Heart left ventricle (tissue), 16 donors: ENCODE measurements around the gene APMAP. TPM values are rescaled to one million over a fixed set of nuclear protein-coding genes. Genes with fewer than 3 reads are reported as not detected.
A peak's percentile ranks its signal among the peaks of the same experiment; 100 is the strongest.

Experiments
- ATAC-seq, 4 donors: fragments of 200-7000 bp; cut with Tn5 transposase; one replicate each; pipeline ENCODE4 v1.9.1; 2020 to 2022; ENCODE audit warnings: moderate library complexity in 4 of 4, mild to moderate bottlenecking in 3 of 4, moderate number of reproducible peaks in 1 of 4
- DNase-seq, 5 donors: peaks; one replicate each; pipeline ENCODE4 v3.0.0-alpha.2; 2020
- H3K27ac ChIP-seq, 12 donors: fragments of 200-600 bp; sonication (generic) in 4 of 12; one replicate each; pipeline versions ENCODE4 v1.5.0 to v1.8.0; 2016 to 2022; ENCODE audit warnings: mild to moderate bottlenecking in 2 of 12
- H3K27me3 ChIP-seq, 9 donors: fragments of 200-600 bp; sonication (generic) in 2 of 9; one replicate each; pipeline versions ENCODE4 v1.5.1 to v1.8.0; 2016 to 2022; ENCODE audit warnings: mild to moderate bottlenecking in 3 of 9
- H3K36me3 ChIP-seq, 9 donors: fragments of 200-600 bp; sonication (generic) in 2 of 9; one replicate each; pipeline versions ENCODE4 v1.5.0 to v1.8.0; 2018 to 2022; ENCODE audit warnings: mild to moderate bottlenecking in 2 of 9
- H3K4me1 ChIP-seq, 12 donors: fragments of 200-600 bp; sonication (generic) in 4 of 12; one replicate each; pipeline versions ENCODE4 v1.5.0 to v1.8.0; 2016 to 2022; ENCODE audit warnings: mild to moderate bottlenecking in 3 of 12
- H3K4me3 ChIP-seq, 12 donors: fragments of 200-600 bp; sonication (generic) in 4 of 12; one replicate each; pipeline versions ENCODE4 v1.5.0 to v1.8.0; 2017 to 2022; ENCODE audit warnings: mild to moderate bottlenecking in 9 of 12, moderate library complexity in 4 of 12
- H3K9me3 ChIP-seq, 12 donors: fragments of 200-600 bp; sonication (generic) in 4 of 12; one replicate each; pipeline versions ENCODE4 v1.5.0 to v1.8.0; 2016 to 2022; ENCODE audit warnings: mild to moderate bottlenecking in 1 of 12
- CTCF ChIP-seq, 12 donors: fragments of 200-600 bp; sonication (generic) in 4 of 12; IDR thresholded peaks; one replicate each; pipeline versions ENCODE4 v1.5.0 to v1.8.0; 2018 to 2022; ENCODE audit warnings: antibody characterized with exemption in 12 of 12, mild to moderate bottlenecking in 5 of 12
- POLR2A ChIP-seq, 2 donors: fragments of 450-650 bp; IDR thresholded peaks; one replicate each; pipeline ENCODE4 v1.6.1; 2017; ENCODE audit warnings: antibody characterized with exemption in 2 of 2, mild to moderate bottlenecking in 2 of 2, moderate library complexity in 2 of 2
- WGBS, 4 donors: extraction: QIAGEN DNeasy Blood & Tissue Kit in 2 of 4; methylation state at CpG; one replicate each; pipeline versions ENCODE4 v1.1.5 to v1.1.7; 2013 to 2018; 5-methylcytosine and 5-hydroxymethylcytosine counted together
- intact Hi-C, 10 donors: fragments of 100-400 bp; cut with DNase I; formaldehyde crosslinking; loops; one replicate each; pipeline versions ENCODE4 v1.11.1 to v1.14.2; 2022
- polyA plus RNA-seq, 2 donors: library from polyadenylated mRNA; stranded (reverse); fragments of 200-250 nt; gene quantifications; one replicate each; pipeline ENCODE4 v1.2.3, GENCODE V29; 2013
- total RNA-seq, 9 donors: library from RNA; depleted of rRNA in 2 of 9; stranded (reverse); fragments of >200 nt in 2 of 9; fragmentation: NEBNext Ultra II Directional in 3 of 9; extraction: Animal tissue kit (Norgen Biotek cat#: 25700) in 3 of 9; gene quantifications; one replicate each; pipeline versions ENCODE4 v1.1.0 to v1.2.4, GENCODE V29; 2016 to 2023
- donor health status: ischemic (EF 13 %, LVEDD 7.1; RV severe dilation, severe dysfunction).
- donor health status: healthy with polysubstance abuse.
- donor health status: DM: no; HTN: yes; CAD: no.
- donor health status: DM: no; HTN: no; CAD: no.
- donor health status: ischemic (EF 25% LVEDD 6.9; RV normal size, moderate dysfunction).
- donor health status: ischemic (EF 25% LVEDD 5.7; RV mildly dilated, moderate dysfunction).
- donor health status: healthy.
- donor health status: DM: yes; HTN: yes; CAD: no.
- donor health status: ischemic (EF 35%, LVEDD 5.7; RV mildly dilated, moderate dysfunction).
- donor health status: nonischemic (EF 11% LVEDD 7.7; RV severe dilation, severe dysfunction).
- donor health status: DM: yes; HTN: yes; CAD: no.
- donor health status: PGD.
- donor health status: ischemic (EF 29% LVEDD 5.4; RV normal size, mild dysfunction).
- donor health status: nonischemic (EF 23%, LVEDD 6.1; RV moderate dilation, normal function).

Gene APMAP
- total and polyA plus RNA-seq, 11 donors = 16.2 to 61.3 (median 31.9) TPM

- peaks cover 0 to 42% (median 7%) of the 10 kb centered on the region in 12 donors for H3K4me1 ChIP-seq
- ATAC-seq = peak in 3 of 4 donors; percentile 8 to 36 (median 10)
These were observed 19.3 kb upstream of the APMAP start for GRCh38 chr20:25011831-25012241.

GRCh38 chr20:25011261-25011660 lies 18.7 kb upstream of the APMAP start:
- ATAC-seq (no peak), DNase-seq (peak in 2 of 5 donors; percentile 2 to 12)
- no peak overlapping the region for H3K4me3 ChIP-seq
- TF ChIP-seq CTCF (IDR thresholded peaks at IDR 0.05) (no peak), POLR2A (IDR thresholded peaks at IDR 0.05) (no peak)
- no peaks in the 10 kb centered on the region for H3K9me3 ChIP-seq
- intact Hi-C loops = loop anchor here in 1 of 10 donors (10.0 kb wide), 1 partner anchor 46 kb away; no protein-coding TSS in a partner anchor
- H3K27me3 ChIP-seq = no peaks in the 10 kb centered on the region
- H3K4me1 ChIP-seq = peaks cover 0 to 48% (median 7%) of the 10 kb centered on the region in 12 donors
- H3K27ac ChIP-seq = peak overlapping the region in 1 of 12 donors; percentile 70
- H3K36me3 ChIP-seq = peaks cover 0 to 100% (median 92%) of the 10 kb centered on the region in 9 donors
- WGBS, 4 donors = 92 to 97% (median 92%) methylated on average over 6 of the region's 6 CpGs

More at GRCh38 chr20:25011831-25012241, 19.3 kb upstream of the APMAP start:
- WGBS, 4 donors = 85 to 94% (median 90%) methylated on average over 11 to 12 of the region's 12 CpGs
- H3K27me3 ChIP-seq = no peaks in the 10 kb centered on the region
- intact Hi-C loops = loop anchor here in 1 of 10 donors (10.0 kb wide), 1 partner anchor 47 kb away; no protein-coding TSS in a partner anchor
- no peak overlapping the region for H3K4me3 ChIP-seq
- peak overlapping the region in 1 of 12 donors; percentile 70 for H3K27ac ChIP-seq
- no peaks in the 10 kb centered on the region for H3K9me3 ChIP-seq
- TF ChIP-seq CTCF (IDR thresholded peaks at IDR 0.05) = no peak
- no peak for TF ChIP-seq POLR2A (IDR thresholded peaks at IDR 0.05)
- peak in 2 of 5 donors; percentile 13 to 21 for DNase-seq
- H3K36me3 ChIP-seq = peaks cover 0 to 100% (median 92%) of the 10 kb centered on the region in 9 donors

- DNase-seq (peak in 2 of 5 donors; percentile 29 to 52), ATAC-seq (peak; percentile 59 to 77 (median 68))
- Histone ChIP-seq H3K27ac (peak overlapping the region; percentile 1 to 70 (median 48)), H3K4me1 (peaks cover 0 to 61% (median 12%) of the 10 kb centered on the region in 12 donors), H3K27me3 (no peaks in the 10 kb centered on the region), H3K4me3 (no peak overlapping the region), H3K36me3 (peaks cover 0 to 98% (median 83%) of the 10 kb centered on the region in 9 donors), H3K9me3 (no peaks in the 10 kb centered on the region)
- no peak for TF ChIP-seq POLR2A (IDR thresholded peaks at IDR 0.05)
- no peak for TF ChIP-seq CTCF (IDR thresholded peaks at IDR 0.05)
- intact Hi-C loops = loop anchor here in 1 of 10 donors (10.0 kb wide), 1 partner anchor 45 kb away; no protein-coding TSS in a partner anchor
- 74 to 77% (median 75%) methylated on average over 10 of the region's 10 CpGs for WGBS, 4 donors
These were observed 16.9 kb upstream of the APMAP start for GRCh38 chr20:25009218-25010145.
